NCI-H2227 (cell line): ENCODE data around the gene CMTM8.
A peak's percentile ranks its signal among the peaks of the same experiment; 100 is the strongest.
"Not testable (repeated sequence)": the region's sequence is repeated elsewhere in the genome, so short reads cannot be mapped to it uniquely, and the experiment has no call there.

Experiments used
- DNase-seq: peaks from one replicate; lab custom pipeline; 2025; ENCODE audit not compliant: unreplicated experiment; lab: John Stamatoyannopoulos, UW

CMTM8 gene

GRCh38 chr3:32238453-32239306 is at the start of gene CMTM8:
CMTM8 (plus strand) TSS chr3:32238680; CDS start chr3:32238973, 293 bp downstream.
- DNase-seq: peak; percentile 51

- no peak for DNase-seq
Measured at GRCh38 chr3:32189693-32190092, 48.8 kb upstream of the CMTM8 start.

GRCh38 chr3:32190556-32190955 is 47.9 kb upstream of the CMTM8 start:
- not testable (repeated sequence) for DNase-seq

- DNase-seq: no peak
Measured at GRCh38 chr3:32193101-32193500, 45.4 kb upstream of the CMTM8 start.

GRCh38 chr3:32194653-32195052 is 43.8 kb upstream of the CMTM8 start:
- no peak for DNase-seq

- DNase-seq: no peak
Measured at GRCh38 chr3:32195995-32196540, 42.4 kb upstream of the CMTM8 start.

- DNase-seq: no peak
Measured at GRCh38 chr3:32197991-32198390, 40.5 kb upstream of the CMTM8 start.

- DNase-seq: no peak
Measured at GRCh38 chr3:32198714-32199113, 39.8 kb upstream of the CMTM8 start.

- DNase-seq: no peak
Measured at GRCh38 chr3:32200490-32200889, 38.0 kb upstream of the CMTM8 start.

- no peak for DNase-seq
Measured at GRCh38 chr3:32200992-32201758, 37.3 kb upstream of the CMTM8 start.

GRCh38 chr3:32202496-32202895 is 36.0 kb upstream of the CMTM8 start:
- no peak for DNase-seq

GRCh38 chr3:32203854-32204253 is 34.6 kb upstream of the CMTM8 start:
- no peak for DNase-seq

- no peak for DNase-seq
Measured at GRCh38 chr3:32208447-32208846, 30.0 kb upstream of the CMTM8 start.

GRCh38 chr3:32215185-32215584 is 23.3 kb upstream of the CMTM8 start:
- DNase-seq: no peak

GRCh38 chr3:32216172-32216783 is 22.2 kb upstream of the CMTM8 start:
- no peak for DNase-seq

GRCh38 chr3:32217339-32217738 is 21.1 kb upstream of the CMTM8 start:
- DNase-seq: no peak

- no peak for DNase-seq
Measured at GRCh38 chr3:32219537-32219936, 18.9 kb upstream of the CMTM8 start.

GRCh38 chr3:32220006-32220405 is 18.5 kb upstream of the CMTM8 start:
- no peak for DNase-seq

- no peak for DNase-seq
Measured at GRCh38 chr3:32222950-32223349, 15.5 kb upstream of the CMTM8 start.

GRCh38 chr3:32224016-32224516 is 14.4 kb upstream of the CMTM8 start:
- peak; percentile 41 for DNase-seq

- peak; percentile 21 for DNase-seq
Measured at GRCh38 chr3:32226875-32227500, 11.5 kb upstream of the CMTM8 start.
